ENCODE results near the gene FGF22.
A peak's percentile ranks its signal among the peaks of the same experiment; 100 is the strongest.
"Not testable (repeated sequence)": the region's sequence is repeated elsewhere in the genome, so short reads cannot be mapped to it uniquely, and the experiment has no call there.

Gene FGF22

GRCh38 chr19:622666-623065, 17.0 kb upstream of the FGF22 start:
- DNase-seq, result no peak

- DNase-seq, result no peak
Measured at GRCh38 chr19:623175-623916, 16.3 kb upstream of the FGF22 start.

- no peak for DNase-seq
Measured at GRCh38 chr19:623974-624373, 15.7 kb upstream of the FGF22 start.

- DNase-seq, result no peak
Measured at GRCh38 chr19:624433-625109, 15.1 kb upstream of the FGF22 start.

DNA sequence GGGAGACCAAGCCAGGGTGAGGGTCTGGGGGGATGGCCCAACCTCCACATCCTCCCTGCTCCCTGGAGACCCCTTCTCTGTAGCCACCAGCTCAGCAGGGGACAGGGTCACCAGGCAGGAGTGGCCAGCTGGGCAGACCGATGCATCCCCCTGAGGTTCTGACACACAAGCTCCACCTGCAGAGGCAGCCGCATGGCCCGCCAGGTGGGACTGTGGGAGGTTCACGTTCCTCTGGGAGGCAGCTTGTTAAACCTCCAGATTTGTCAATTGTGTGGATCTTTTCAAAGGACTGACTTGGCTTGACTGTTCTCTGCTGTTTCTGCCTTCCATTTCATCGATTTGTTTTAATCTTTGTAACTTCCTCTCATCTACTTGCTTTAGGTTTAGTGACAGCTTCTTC, 14.4 kb upstream of the FGF22 start:
- no peak for DNase-seq

- not testable (repeated sequence) for DNase-seq
Measured at GRCh38 chr19:626566-626965, 13.1 kb upstream of the FGF22 start.

DNA sequence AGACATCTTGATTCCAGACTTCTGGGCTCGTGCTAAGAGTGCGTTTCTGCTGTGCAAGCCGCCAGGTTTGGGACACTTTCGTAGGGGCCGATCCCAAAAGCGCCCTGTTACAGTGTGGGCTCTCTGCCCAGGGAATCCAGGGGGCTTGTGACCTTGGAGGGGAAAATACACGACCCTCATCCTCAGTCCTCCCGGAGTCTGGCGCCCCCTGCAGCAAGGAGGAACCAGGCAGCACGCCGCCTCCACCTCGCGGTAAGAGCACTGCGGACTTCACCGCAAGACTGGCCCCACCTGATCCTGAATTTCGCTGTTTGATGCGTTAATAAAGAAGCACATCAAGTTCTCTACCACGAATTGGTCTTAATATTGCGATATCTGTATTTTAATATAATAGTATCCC, 11.5 kb upstream of the FGF22 start:
- no peak for DNase-seq

- not testable (repeated sequence) for DNase-seq
Measured at GRCh38 chr19:629515-629914, 10.2 kb upstream of the FGF22 start.

- DNase-seq, result no peak
Measured at GRCh38 chr19:629961-630714, 9.5 kb upstream of the FGF22 start.

DNA sequence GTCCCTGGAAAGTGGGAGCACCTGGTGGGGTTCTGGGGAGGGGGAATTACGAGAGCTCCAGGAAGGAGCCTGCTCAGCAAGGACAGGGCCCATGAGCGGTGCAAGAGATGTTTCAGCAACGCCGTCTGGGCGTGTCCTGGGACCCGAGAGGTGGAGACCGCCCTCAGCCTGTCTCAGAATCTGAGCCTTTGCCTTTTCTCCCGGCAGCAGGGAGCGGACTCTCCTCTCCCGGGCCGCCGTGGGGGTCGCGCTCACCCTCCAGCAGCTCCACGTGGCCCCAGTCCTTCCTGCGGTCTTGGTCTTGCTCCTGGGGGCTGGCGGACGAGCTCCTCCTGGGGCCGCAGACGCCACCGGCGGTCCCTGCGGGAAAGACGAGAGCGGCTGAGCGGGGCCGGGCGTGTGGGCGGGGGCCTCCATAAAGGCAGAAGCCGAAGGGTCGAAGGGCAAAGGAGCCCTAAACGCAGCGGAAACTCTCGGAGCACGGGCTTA, 7.1 kb upstream of the FGF22 start:
- DNase-seq, result no peak

- DNase-seq, result peak; percentile 95
Measured at GRCh38 chr19:633068-633785, 6.5 kb upstream of the FGF22 start, which contains the start of gene POLRMT. Gene POLRMT (minus strand): TSS chr19:633537. CDS start chr19:633512, 25 bp downstream.

- no peak for DNase-seq
Measured at GRCh38 chr19:633786-634639, 5.7 kb upstream of the FGF22 start.

DNA sequence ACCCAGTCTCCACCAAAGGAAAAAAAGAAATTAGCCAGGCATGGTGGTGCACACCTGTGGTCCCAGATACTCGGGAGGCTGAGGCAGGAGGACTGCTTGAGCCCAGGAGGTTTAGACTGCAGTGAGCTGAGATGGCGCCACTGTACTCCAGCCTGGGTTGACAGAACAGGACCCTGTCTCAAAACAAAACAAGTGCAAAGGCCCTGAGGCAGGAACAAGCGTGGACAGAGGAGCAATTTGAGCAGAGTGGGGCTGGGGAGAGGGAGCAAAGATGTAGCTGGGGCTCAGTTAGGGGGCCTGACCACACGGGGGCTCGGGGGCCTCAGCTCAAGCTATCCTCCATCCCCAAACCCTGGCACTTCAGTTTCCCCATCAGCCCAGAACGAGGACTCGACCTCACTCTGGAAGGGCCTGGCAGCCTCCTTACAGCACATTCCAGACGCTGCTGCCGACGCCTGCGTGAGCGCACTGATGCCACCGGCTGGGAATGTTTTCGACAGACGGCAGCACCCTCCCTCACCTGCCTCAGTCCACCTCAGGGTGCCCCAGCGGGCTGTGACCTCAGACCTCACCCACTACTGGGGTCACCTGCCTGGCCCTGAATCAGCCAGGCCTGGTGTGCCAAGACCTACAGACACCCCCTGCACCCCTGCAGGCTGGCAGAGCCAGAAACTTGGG, 4.6 kb upstream of the FGF22 start:
- DNase-seq, result no peak

GRCh38 chr19:638906-639252, 800 bp upstream of the FGF22 start:
- DNase-seq, result no peak

- no peak for DNase-seq
Measured at GRCh38 chr19:640161-640558, 481 bp downstream of the FGF22 start.

DNA sequence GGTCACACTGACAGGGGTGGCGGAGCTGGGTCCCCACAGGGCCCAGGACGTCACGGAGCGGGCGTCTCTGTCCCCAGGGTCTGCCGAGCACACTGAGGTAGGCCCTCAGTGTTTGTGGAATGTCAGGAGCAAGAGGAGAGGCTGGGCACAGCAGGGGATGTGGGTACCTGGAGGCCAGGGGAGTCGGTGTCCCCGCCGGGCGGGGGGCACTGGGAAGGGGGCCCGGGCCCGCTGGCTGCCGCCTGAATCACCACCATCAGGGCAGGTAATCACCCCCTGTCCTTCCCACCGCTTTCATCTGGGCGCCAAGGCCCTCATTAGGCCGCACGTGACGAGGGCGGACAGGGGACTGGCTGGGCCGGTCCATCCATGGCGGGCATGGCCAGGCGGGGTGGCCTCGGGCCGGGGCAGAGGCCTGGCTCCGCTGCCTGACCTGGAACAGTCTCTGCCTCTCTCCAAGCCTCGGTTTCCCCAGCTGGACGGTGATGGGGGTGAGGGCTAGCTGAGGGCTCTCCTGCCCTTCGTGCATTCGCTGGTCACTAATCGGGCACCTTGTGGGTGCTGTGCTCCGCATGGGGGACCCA, 1.0 kb downstream of the FGF22 start:
- DNase-seq, result no peak

DNA sequence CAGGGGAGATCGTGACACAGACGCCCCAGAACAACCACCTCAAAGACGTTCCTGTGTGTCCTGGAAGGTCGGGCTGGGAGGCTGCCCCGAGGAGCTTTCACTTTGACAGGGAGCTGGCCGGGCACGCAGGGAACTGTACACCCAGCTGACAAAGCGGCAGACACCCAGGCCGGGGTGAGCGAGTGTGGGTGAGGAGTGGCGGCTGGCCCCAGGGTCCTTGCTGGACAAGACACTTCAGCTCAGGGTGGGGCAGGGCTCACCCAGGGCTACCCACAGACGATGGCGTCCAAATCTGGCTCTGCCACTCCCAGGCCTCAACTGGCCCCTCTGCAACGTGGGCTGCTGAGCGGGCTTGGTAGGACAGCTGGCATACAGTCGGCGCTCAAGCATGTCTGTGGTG, 2.0 kb downstream of the FGF22 start:
- DNase-seq, result no peak

GRCh38 chr19:642767-643727, 3.4 kb downstream of the FGF22 start:
- DNase-seq, result no peak

- DNase-seq, result no peak
Measured at GRCh38 chr19:643736-644135, 4.1 kb downstream of the FGF22 start.

DNA sequence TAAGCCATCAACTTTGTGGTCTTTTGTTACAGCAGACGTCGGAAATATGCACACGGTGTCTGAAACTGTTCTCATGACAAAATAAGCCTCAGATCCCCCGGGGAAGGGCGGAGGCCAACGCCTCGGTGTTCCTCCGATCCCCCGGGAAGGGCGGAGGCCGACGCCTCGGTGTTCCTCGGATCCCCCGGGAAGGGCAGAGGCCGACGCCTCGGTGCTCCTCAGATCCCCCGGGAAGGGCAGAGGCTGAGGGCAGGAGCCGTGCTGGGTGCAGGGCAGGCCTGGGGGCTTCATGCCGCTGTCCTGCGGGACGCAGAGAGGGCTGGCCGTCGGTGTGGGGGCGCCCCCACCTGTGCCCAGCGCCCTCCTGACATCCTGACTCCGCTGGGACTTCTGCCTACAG, 4.7 kb downstream of the FGF22 start:
- DNase-seq, result no peak
